HEK293 (cell line): Measurements from ENCODE around the gene APOC3.

Experiments
- CTCF ChIP-seq: fragments of 450-650 bp; formaldehyde crosslinking; IDR thresholded peaks from 2 replicates; pipeline ENCODE4 v1.5.1; 2016; ENCODE audit warnings: missing biosample characterization, missing genetic modification characterization
- KLF7 ChIP-seq: fragments of 450-650 bp; formaldehyde crosslinking; IDR thresholded peaks from 2 replicates; pipeline ENCODE4 v1.5.1; 2016; ENCODE audit warnings: missing biosample characterization, missing genetic modification characterization, borderline replicate concordance
- REPIN1 ChIP-seq: fragments of 450-650 bp; formaldehyde crosslinking; IDR thresholded peaks from 2 replicates; pipeline ENCODE4 v1.5.1; 2017; ENCODE audit warnings: missing biosample characterization, missing genetic modification characterization, low read depth
- SETDB1 ChIP-seq: IDR thresholded peaks from one replicate; pipeline ENCODE4 v1.6.1; 2017; ENCODE audit warnings: mild to moderate bottlenecking, low read length, moderate library complexity, mixed read lengths; ENCODE audit not compliant: insufficient read length
- YY1 ChIP-seq: fragments of 450-650 bp; formaldehyde crosslinking; IDR thresholded peaks from 2 replicates; pipeline ENCODE4 v1.5.1; 2018; ENCODE audit warnings: missing biosample characterization, missing genetic modification characterization
- ZFHX2 ChIP-seq: fragments of 450-650 bp; formaldehyde crosslinking; conservative IDR thresholded peaks from 2 replicates; pipeline ENCODE4 v1.5.1; 2016; ENCODE audit warnings: missing biosample characterization, missing genetic modification characterization
- ZNF133 ChIP-seq: fragments of 450-650 bp; formaldehyde crosslinking; IDR thresholded peaks from 2 replicates; pipeline ENCODE4 v1.5.1; 2016; ENCODE audit warnings: missing biosample characterization, missing genetic modification characterization
- ZNF175 ChIP-seq: fragments of 450-650 bp; formaldehyde crosslinking; IDR thresholded peaks from 2 replicates; pipeline ENCODE4 v1.5.1; 2016; ENCODE audit warnings: missing biosample characterization, missing genetic modification characterization
- ZNF24 ChIP-seq: fragments of 450-650 bp; formaldehyde crosslinking; IDR thresholded peaks from 2 replicates; pipeline ENCODE4 v1.5.1; 2016; ENCODE audit warnings: missing biosample characterization, missing genetic modification characterization
- ZNF530 ChIP-seq: fragments of 450-650 bp; formaldehyde crosslinking; IDR thresholded peaks from 2 replicates; pipeline ENCODE4 v1.5.1; 2016; ENCODE audit warnings: low read depth, missing biosample characterization, missing genetic modification characterization
- ZNF704 ChIP-seq: fragments of 450-650 bp; formaldehyde crosslinking; IDR thresholded peaks from 2 replicates; pipeline ENCODE4 v1.5.1; 2016; ENCODE audit warnings: missing biosample characterization, missing genetic modification characterization
- ZNF776 ChIP-seq: fragments of 450-650 bp; formaldehyde crosslinking; IDR thresholded peaks from 2 replicates; pipeline ENCODE4 v1.5.0; 2017; ENCODE audit warnings: missing biosample characterization, missing genetic modification characterization, borderline replicate concordance
- ZNF777 ChIP-seq: fragments of 450-650 bp; formaldehyde crosslinking; IDR thresholded peaks from 2 replicates; pipeline ENCODE4 v1.5.1; 2017; ENCODE audit warnings: missing biosample characterization, missing genetic modification characterization, borderline replicate concordance
- ZNF785 ChIP-seq: fragments of 450-650 bp; formaldehyde crosslinking; IDR thresholded peaks from 2 replicates; pipeline ENCODE4 v1.5.1; 2016; ENCODE audit warnings: missing biosample characterization, missing genetic modification characterization

GRCh38 chr11:116859175-116859574 is 29.5 kb downstream of the APOC3 start:
- TF ChIP-seq ZNF777 (no peak), CTCF (tag by site-specific recombination) (no peak), ZNF704 (tag by site-specific recombination) (no peak), ZNF530 (tag by site-specific recombination) (no peak), ZNF133 (tag by site-specific recombination) (no peak), ZNF785 (tag by site-specific recombination) (no peak), YY1 (no peak), ZNF24 (tag by site-specific recombination) (no peak), ZNF175 (no peak), REPIN1 (no peak), ZFHX2 (tag by site-specific recombination) (no peak), KLF7 (tag by site-specific recombination) (no peak), SETDB1 (no peak), ZNF776 (no peak)
